CD4-positive, alpha-beta T cell treated with Interleukin-21 for 1 hour (primary cell): ENCODE measurements around the gene HCK.
A peak's percentile ranks its signal among the peaks of the same experiment; 100 is the strongest.
"Not testable (repeated sequence)": the region's sequence is repeated elsewhere in the genome, so short reads cannot be mapped to it uniquely, and the experiment has no call there.

Experiments used
- DNase-seq: peaks from one replicate; pipeline ENCODE4 v3.0.0-alpha.2; 2020

HCK gene

GRCh38 chr20:32110173-32110704 is 58.2 kb downstream of the HCK start:
- DNase-seq = no peak

DNA sequence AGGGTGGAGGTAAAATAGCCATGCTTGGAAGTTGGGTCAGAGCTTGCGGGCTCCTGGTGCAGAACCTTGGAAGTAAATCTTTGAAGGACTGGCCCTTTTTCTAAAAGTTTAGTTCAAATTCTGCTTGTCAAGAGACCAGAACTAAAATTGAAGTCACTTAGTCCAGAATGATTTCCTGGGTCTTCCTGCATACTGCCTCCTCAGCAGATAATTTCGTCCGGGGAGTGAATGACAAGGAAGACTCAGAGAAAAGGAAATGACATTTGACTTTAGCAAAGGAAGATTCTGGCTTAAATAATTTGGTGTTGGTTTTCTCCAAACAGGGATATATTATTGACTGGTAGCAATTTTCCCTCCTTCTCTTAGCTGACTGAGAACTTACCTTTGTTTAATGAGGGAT is 58.7 kb downstream of the HCK start:
- DNase-seq = no peak

GRCh38 chr20:32111156-32111686 is 59.2 kb downstream of the HCK start:
- no peak for DNase-seq

DNA sequence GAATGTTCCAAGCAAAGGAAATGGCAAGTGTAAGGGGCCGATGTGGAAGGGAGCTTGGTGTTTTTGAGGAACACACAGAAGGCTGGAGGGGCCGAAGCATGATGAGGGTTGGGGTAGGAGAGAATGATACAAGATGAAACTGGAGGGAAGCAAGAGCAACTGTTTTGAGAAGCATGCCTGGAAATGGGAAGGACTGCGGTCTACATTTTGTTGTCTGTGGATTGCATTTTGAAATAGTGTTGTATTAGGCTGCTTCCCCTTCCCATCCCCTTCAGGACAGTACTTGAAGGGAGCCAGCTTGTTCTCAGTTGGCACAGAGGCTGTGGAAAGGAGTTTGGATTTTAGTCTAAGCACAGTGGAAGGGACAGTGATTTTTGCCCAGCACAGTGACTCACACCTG is 59.7 kb downstream of the HCK start:
- no peak for DNase-seq

DNA sequence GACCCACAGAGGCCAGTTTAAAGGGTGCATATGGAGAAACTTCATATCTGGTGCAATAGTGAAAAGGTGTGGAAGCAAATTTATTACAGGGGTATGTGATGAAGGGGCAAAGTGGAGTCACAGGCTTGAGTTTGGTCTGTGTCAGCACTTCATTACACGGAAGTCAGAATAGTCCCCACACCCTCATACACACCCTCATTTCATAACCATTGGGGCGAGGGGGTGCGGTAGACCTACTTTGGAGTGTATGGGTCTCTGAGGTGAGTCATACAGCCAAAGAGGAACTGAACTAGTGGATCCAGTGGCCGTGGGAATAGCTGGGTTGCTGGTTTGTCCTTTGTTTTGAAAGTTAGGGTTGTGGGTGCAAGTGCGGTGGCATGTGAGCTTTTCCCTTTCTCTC is 60.8 kb downstream of the HCK start:
- peak; percentile 36 for DNase-seq

- no peak for DNase-seq
Measured at GRCh38 chr20:32113591-32114260, 61.7 kb downstream of the HCK start.

GRCh38 chr20:32114305-32114960 is 62.4 kb downstream of the HCK start:
- no peak for DNase-seq

DNA sequence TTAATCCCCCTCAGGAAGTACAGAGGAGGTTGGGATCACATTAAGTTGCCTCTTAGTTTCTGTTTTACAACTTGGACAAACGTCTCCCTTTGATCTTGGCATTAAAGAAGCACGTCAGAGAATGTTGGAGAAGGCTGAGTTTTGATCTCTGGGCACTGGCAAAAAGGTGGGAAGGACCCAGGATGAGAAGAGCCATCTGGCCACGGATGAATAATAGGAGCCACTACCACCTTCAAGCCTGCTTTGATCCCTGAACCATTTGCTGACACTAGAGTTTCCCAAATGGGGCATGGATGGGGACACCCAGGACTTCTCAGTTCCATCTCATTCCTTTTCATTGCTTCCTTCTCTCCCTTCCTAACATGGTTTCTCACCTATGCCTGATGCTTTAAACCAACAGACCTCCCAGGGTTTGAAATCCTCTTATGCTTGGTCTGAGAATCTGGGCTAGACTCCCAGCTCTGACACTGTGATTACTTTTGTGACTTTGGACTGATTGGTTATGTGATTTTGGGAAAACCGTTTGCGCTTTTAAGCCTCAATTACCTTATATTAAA is 63.2 kb downstream of the HCK start:
- DNase-seq = no peak

- DNase-seq = no peak
Measured at GRCh38 chr20:32116079-32116521, 64.1 kb downstream of the HCK start.

GRCh38 chr20:32116796-32117195 is 64.8 kb downstream of the HCK start:
- not testable (repeated sequence) for DNase-seq

DNA sequence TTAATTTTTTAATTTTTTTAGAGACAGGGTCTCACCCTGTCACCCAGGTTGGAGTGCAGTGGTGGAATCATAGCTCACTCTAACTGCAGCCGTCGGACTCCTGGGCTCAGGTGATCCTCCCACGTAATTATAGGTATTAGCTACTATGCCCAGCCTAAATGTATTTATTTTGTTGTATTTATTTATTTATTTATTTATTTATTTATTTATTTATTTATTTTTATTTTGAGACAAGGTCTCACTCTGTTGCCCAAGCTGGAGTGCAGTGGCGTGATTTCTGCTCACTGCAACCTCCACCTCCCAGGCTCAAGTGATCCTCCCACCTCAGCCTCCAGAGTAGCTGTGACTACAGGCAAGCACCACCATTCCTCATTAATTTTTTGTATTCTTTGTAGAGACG is 66.4 kb downstream of the HCK start:
- DNase-seq = not testable (repeated sequence)

- DNase-seq = no peak
Measured at GRCh38 chr20:32119734-32120133, 67.7 kb downstream of the HCK start.

DNA sequence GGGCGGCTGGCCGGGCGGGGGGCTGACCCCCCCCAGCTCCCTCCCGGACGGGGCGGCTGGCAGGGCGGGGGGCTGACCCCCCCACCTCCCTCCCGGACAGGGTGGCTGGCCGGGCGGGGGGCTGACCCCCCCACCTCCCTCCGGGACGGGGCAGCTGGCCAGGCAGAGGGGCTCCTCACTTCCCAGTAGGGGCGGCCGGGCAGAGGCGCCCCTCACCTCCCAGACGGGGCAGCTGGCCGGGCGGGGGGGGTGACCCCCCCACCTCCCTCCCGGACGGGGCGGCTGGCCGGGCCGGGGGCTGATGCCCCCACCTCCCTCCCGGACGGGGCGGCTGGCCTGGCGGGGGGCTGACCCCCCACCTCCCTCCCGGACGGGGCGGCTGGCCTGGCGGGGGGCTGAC is 69.9 kb downstream of the HCK start:
- not testable (repeated sequence) for DNase-seq

DNA sequence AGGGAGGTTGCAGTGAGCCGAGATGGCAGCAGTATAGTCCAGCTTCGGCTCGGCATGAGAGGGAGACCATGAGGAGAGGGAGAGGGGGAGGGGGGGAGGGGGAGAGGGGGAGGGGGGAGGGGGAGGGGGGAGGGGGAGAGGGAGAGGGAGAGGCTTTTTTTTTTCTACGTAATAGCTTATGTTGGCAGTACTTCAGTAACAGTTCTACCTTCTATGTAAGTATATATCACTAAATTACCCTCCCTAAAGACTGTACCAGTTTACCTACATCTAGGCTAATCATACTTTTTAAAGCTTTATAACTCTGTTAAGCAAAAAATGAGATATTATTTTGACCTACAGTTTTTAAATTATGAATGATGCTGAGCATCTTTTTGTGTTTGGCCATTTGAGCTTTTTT is 71.0 kb downstream of the HCK start:
- no peak for DNase-seq

GRCh38 chr20:32124916-32125454 is 72.9 kb downstream of the HCK start:
- no peak for DNase-seq

DNA sequence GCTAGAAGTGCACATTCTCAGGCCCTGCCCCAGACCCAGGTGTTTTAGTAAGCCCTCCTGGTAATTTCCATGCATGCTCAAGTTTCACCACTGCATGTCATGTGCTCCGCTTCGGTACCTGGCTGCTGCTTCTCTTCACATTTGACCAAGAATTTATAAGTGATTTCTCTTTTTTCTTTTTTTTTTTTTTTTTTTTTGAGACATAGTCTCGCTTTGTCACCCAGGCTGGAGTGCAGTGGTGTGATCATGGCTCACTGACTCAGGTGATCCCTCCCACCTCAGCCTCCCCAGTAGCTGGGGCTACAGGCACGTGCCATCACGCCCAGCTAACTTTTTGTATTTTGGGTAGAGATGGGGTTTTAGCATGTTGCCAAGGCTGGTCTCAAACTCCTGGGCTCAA is 73.5 kb downstream of the HCK start:
- DNase-seq = no peak

DNA sequence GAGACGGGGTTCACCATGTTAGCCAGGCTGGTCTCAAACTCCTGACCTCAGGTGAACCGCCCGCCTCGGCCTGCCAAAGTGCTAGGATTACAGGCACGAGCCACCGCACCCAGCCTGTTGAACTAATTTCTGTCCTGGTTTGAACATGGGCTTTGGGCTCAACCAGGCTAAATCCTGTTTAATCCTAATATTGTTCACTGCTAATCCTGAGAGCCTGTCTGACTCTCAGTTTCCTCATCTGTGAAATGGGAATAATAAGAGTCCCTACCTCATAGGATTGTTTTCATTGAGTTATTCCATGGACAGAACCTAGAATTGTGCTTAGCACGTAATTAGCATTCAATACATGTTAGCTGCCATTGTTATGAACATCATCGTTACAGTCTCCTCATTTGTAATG is 74.9 kb downstream of the HCK start:
- DNase-seq = no peak

- DNase-seq = no peak
Measured at GRCh38 chr20:32127347-32127746, 75.3 kb downstream of the HCK start.

DNA sequence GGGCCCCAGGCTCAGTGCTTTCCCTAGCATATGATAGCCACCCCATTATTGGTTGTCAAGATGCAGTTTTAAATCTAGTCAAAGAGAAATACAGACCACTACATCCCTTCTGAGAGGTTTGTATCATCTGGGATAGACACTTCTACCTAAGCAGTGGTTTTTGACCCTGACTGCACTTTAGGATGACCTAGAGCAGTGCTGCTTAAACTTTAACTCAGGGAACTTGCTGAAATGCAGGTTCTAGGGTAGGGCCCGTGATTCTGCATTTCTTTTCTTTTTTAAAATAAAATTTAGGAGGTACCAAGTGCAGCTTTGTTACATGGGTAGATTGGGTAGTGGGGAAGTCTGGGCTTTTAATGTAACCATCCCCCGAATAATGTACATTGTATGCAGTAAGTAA is 76.1 kb downstream of the HCK start:
- DNase-seq = no peak

- DNase-seq = no peak
Measured at GRCh38 chr20:32129863-32130262, 77.8 kb downstream of the HCK start.

DNA sequence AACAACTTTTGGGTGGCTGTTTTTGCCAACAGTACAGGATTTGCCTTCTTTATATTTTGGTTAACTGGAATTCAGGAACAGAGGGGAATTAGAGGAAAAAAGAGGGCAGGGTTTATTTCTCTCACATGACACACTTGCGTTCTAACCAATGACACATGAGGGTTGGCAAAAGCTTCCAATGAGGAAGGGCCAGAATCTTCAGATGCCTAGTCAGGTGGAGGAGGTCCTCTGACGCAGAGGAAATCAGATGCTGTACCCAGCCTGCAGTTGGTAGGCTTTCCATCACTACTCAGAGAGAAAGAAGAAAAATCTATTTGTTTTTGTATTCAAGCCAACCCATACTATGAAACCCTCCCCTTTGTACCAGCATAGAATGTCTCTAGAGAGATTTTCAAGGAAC is 78.3 kb downstream of the HCK start:
- DNase-seq = no peak

GRCh38 chr20:32130965-32131364 is 78.9 kb downstream of the HCK start:
- DNase-seq = no peak

DNA sequence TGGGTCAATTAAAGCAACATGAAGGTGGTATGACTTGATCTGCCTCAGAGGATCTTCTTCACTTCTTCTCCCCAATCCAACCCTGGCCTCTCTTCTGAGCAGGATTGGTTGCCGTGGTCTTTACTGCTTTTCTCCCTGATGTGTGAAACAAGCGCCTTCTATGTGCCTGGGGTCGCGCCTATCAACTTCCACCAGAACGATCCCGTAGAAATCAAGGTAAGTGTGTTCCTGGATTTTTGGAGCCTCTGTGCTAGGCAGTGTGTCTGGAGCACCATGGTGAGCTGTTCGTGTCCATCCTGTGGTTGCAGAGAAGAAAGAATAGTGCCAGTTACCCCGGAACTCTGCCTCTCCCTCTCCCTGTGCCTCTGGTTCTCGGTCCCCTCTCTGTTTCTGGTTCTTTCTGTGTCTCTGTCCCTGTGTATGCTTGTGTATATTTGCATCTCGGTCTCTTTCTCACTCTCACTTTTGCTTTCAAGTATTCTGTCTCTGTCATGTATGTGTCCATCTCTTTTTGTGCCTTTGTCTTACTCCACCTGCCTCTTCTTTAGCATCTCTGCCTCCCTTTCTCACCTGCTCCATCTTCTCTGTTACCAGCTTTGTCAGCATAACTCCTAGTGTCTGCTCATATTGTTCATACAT is 81.0 kb downstream of the HCK start:
- DNase-seq = no peak
